Nephron progenitor cell (in vitro differentiated cells): ENCODE results near the gene HEPACAM.

Experiments used
- DNase-seq: peaks from one replicate; pipeline ENCODE4 v3.0.0; 2021
- H3K27ac Mint-ChIP-seq: 2 replicates; pipeline ENCODE4 v1.8.0; 2021; ENCODE audit warnings: mild to moderate bottlenecking, moderate library complexity, mixed read lengths
- H3K27me3 Mint-ChIP-seq: 2 replicates; pipeline ENCODE4 v1.8.0; 2021; ENCODE audit warnings: mild to moderate bottlenecking, low read depth, mixed read lengths; ENCODE audit not compliant: poor library complexity
- H3K36me3 Mint-ChIP-seq: 2 replicates; pipeline ENCODE4 v1.8.0; 2021; ENCODE audit warnings: low read depth, mixed read lengths
- H3K4me1 Mint-ChIP-seq: 2 replicates; pipeline ENCODE4 v1.8.0; 2021; ENCODE audit warnings: mixed read lengths
- H3K4me3 Mint-ChIP-seq: 2 replicates; pipeline ENCODE4 v1.8.0; 2021; ENCODE audit warnings: mild to moderate bottlenecking, moderate library complexity, mixed read lengths
- H3K9me3 Mint-ChIP-seq: 2 replicates; pipeline ENCODE4 v1.8.0; 2021; ENCODE audit warnings: mild to moderate bottlenecking, moderate library complexity, mixed read lengths
- CTCF ChIP-seq: fragments of 200-600 bp; sonication (generic); IDR thresholded peaks from 2 replicates; pipeline ENCODE4 v1.5.0; 2021; ENCODE audit warnings: antibody characterized with exemption

Gene HEPACAM

GRCh38 chr11:124928942-124929665 lies 6.7 kb downstream of the HEPACAM start:
- no peak overlapping the region for H3K4me3 Mint-ChIP-seq
- H3K27me3 Mint-ChIP-seq: peaks cover 25% of the 10 kb centered on the region
- no peaks in the 10 kb centered on the region for H3K9me3 Mint-ChIP-seq
- no peaks in the 10 kb centered on the region for H3K4me1 Mint-ChIP-seq
- no peak for TF ChIP-seq CTCF
- no peak overlapping the region for H3K27ac Mint-ChIP-seq
- no peak for DNase-seq
- no peaks in the 10 kb centered on the region for H3K36me3 Mint-ChIP-seq

GRCh38 chr11:124923296-124923695 lies 12.6 kb downstream of the HEPACAM start:
- Mint-ChIP-seq H3K4me3 (no peak overlapping the region), H3K9me3 (peaks cover 5% of the 10 kb centered on the region), H3K27me3 (peaks cover 47% of the 10 kb centered on the region), H3K4me1 (peaks cover 3% of the 10 kb centered on the region), H3K36me3 (no peaks in the 10 kb centered on the region), H3K27ac (no peak overlapping the region)
- no peak for DNase-seq
- TF ChIP-seq CTCF: no peak

GRCh38 chr11:124922831-124923230 lies 13.0 kb downstream of the HEPACAM start:
- Mint-ChIP-seq H3K27ac (no peak overlapping the region), H3K9me3 (peaks cover 5% of the 10 kb centered on the region), H3K4me1 (peaks cover 3% of the 10 kb centered on the region), H3K36me3 (no peaks in the 10 kb centered on the region), H3K27me3 (peaks cover 47% of the 10 kb centered on the region), H3K4me3 (no peak overlapping the region)
- no peak for TF ChIP-seq CTCF
- DNase-seq: no peak

- H3K27ac Mint-ChIP-seq: no peak overlapping the region
- peaks cover 56% of the 10 kb centered on the region for H3K27me3 Mint-ChIP-seq
- H3K36me3 Mint-ChIP-seq: no peaks in the 10 kb centered on the region
- DNase-seq: peak; percentile 90
- H3K9me3 Mint-ChIP-seq: peaks cover 9% of the 10 kb centered on the region
- H3K4me1 Mint-ChIP-seq: peaks cover 3% of the 10 kb centered on the region
- no peak for TF ChIP-seq CTCF
- peak overlapping the region; percentile 75 for H3K4me3 Mint-ChIP-seq
These were observed 14.8 kb downstream of the HEPACAM start for GRCh38 chr11:124920870-124921609.

GRCh38 chr11:124920356-124920755 lies 15.5 kb downstream of the HEPACAM start:
- H3K27me3 Mint-ChIP-seq: peaks cover 60% of the 10 kb centered on the region
- no peak for TF ChIP-seq CTCF
- H3K27ac Mint-ChIP-seq: no peak overlapping the region
- peaks cover 16% of the 10 kb centered on the region for H3K9me3 Mint-ChIP-seq
- no peak for DNase-seq
- H3K36me3 Mint-ChIP-seq: no peaks in the 10 kb centered on the region
- peaks cover 3% of the 10 kb centered on the region for H3K4me1 Mint-ChIP-seq
- peak overlapping the region; percentile 75 for H3K4me3 Mint-ChIP-seq

GRCh38 chr11:124919898-124920297 lies 15.9 kb downstream of the HEPACAM start:
- peaks cover 62% of the 10 kb centered on the region for H3K27me3 Mint-ChIP-seq
- no peak overlapping the region for H3K4me3 Mint-ChIP-seq
- peaks cover 21% of the 10 kb centered on the region for H3K9me3 Mint-ChIP-seq

More at GRCh38 chr11:124919898-124920297, 15.9 kb downstream of the HEPACAM start:
- no peak for TF ChIP-seq CTCF
- no peak for DNase-seq
- no peak overlapping the region for H3K27ac Mint-ChIP-seq
- H3K4me1 Mint-ChIP-seq: peaks cover 3% of the 10 kb centered on the region
- no peaks in the 10 kb centered on the region for H3K36me3 Mint-ChIP-seq
